ENCODE results near the gene ETV5.
"Not testable (repeated sequence)": the region's sequence is repeated elsewhere in the genome, so short reads cannot be mapped to it uniquely, and the experiment has no call there.

The ETV5 gene

DNA sequence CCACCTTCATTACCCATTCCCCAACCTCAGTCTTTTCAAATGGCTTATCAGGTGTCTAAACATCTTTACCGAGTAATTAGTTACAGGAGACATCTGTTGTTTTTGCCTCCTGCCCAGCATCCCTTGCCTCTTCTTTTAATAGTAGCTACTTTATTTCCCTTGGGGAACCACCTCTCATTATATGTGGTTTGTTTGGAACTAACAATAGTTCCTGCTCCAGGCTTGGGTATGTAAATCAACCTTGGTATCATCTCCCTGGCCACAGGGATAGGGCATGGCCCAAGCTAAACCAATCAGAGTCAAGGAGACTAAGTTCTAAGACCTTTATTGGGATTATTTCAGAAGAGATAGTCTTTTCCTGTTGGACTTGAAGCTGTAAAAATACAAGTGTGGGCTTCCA lies 76.6 kb downstream of the ETV5 start:
- ChIA-PET POLR2A (no interaction called here), CTCF (no interaction called here)
- TF ChIP-seq FOXA1 (IDR thresholded peaks at IDR 0.05) (no peak), L3MBTL2 (conservative IDR thresholded peaks at IDR 0.05) (no peak)
- no peak for DNase-seq (ENCODE audit: extremely low spot score)

DNA sequence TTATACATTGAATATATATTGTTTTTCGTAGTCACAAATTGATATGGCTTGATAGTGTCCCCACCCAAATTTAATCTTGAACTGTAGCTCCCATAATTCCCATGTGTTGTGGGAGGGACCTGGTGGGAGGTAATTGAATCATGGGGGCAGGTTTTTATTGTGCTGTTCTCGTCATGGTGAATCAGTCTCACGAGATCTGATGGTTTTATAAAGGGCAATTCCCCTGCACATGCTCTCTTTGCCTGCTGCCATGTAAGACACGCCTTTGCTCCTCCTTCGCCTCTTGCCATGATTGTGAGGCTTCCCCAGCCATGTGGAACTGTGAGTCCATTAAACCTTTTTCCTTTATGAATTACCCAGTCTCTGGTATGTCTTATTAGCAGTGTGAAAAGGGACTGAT lies 82.9 kb downstream of the ETV5 start:
- CTCF ChIA-PET, result interaction anchor here (0.5 to 1.2 kb wide), 2 partner anchors 13 to 23 kb away, joined by 3 read pairs; no protein-coding TSS in a partner anchor
- POLR2A ChIA-PET; DNase-seq (ENCODE audit: extremely low spot score): not testable (repeated sequence)

DNA sequence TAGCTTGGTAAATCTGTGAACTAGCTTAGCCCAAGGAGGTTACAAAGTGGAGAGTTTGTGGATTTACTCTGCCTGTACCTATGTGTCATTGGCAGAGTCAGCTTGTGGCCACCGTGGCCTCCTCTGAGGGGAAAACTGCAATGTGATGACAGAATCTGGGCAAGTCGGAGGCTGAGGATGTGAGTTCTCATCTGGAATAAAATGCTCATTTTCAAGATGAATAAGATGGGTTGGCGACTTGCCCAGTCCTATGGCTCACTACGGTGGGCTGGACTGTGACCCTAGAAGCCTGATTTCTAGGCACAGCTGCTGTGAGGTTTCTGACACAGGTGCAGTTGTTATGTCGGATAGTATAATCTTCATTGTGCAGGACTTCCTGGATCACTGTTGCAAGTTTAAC lies 83.7 kb downstream of the ETV5 start:
- no peak for DNase-seq (ENCODE audit: extremely low spot score)
- ChIA-PET CTCF (interaction anchor here (1.2 kb wide), 1 partner anchor 22 kb away, joined by 3 read pairs; no protein-coding TSS in a partner anchor), POLR2A (no interaction called here)
- TF ChIP-seq SUZ12 (IDR thresholded peaks at IDR 0.05) (no peak), ARNT (IDR thresholded peaks at IDR 0.05) (no peak), FOXK2 (IDR thresholded peaks at IDR 0.05) (no peak), CTBP1 (IDR thresholded peaks at IDR 0.05; ENCODE audit: borderline replicate concordance) (no peak), NFRKB (IDR thresholded peaks at IDR 0.05) (no peak), HDGF (IDR thresholded peaks at IDR 0.05; ENCODE audit: borderline replicate concordance) (no peak), BHLHE40 (IDR thresholded peaks at IDR 0.05; ENCODE audit: borderline replicate concordance) (no peak)

DNA sequence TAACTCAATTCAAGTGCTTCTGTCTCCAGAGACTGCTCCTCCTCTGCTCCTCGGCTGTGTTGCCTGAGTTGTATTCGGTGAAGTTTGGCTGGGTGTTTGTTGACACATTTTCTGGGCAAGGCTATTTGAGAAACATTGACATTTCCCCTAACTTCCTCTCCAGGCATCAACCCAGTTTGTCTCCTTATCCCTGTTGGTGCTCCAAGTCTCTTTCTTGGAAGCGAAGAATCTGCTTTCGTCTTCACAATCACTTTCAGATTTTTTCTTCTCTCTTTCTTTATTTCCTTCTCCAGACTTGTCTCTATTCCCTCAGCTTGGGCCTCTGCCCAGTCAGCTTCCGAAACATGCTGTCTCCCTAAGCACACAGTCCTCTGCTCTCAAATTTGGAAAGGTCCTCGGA lies 84.7 kb downstream of the ETV5 start:
- ChIA-PET POLR2A (no interaction called here), CTCF (no interaction called here)
- TF ChIP-seq CTBP1 (IDR thresholded peaks at IDR 0.05; ENCODE audit: borderline replicate concordance) (no peak), FOXK2 (IDR thresholded peaks at IDR 0.05) (no peak), SUZ12 (IDR thresholded peaks at IDR 0.05) (no peak), FOXM1 (IDR thresholded peaks at IDR 0.05; ENCODE audit: borderline replicate concordance) (no peak), TARDBP (IDR thresholded peaks at IDR 0.05) (no peak), SP1 (IDR thresholded peaks at IDR 0.05) (no peak), ZNF384 (IDR thresholded peaks at IDR 0.05) (no peak)
- TF ChIP-seq, protein P1, sequence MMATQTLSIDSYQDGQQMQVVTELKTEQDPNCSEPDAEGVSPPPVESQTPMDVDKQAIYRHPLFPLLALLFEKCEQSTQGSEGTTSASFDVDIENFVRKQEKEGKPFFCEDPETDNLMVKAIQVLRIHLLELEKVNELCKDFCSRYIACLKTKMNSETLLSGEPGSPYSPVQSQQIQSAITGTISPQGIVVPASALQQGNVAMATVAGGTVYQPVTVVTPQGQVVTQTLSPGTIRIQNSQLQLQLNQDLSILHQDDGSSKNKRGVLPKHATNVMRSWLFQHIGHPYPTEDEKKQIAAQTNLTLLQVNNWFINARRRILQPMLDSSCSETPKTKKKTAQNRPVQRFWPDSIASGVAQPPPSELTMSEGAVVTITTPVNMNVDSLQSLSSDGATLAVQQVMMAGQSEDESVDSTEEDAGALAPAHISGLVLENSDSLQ (IDR thresholded peaks at IDR 0.05), result no peak
- no peak for DNase-seq (ENCODE audit: extremely low spot score)

DNA sequence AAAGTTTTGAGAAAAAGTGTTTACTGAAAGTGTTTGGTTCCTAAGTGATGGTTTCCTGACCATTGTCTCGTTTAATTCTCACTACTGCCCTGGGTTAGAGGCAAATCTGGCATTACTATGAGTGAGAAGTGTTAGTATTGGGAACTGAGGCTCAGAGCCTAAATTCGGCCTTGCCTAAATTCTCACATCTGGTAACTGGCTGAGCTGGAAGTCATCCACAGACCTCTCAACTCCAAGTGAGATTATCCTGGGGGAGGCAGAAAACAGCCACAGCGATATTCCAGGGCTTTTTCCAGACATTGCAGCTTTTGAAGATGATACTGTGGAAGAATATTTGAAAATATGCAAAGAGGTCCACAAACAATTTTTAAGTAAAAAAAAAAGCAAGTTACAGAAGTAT lies 86.0 kb downstream of the ETV5 start:
- no peak for DNase-seq (ENCODE audit: extremely low spot score)
- no peak for TF ChIP-seq ZNF384 (IDR thresholded peaks at IDR 0.05)
- TF ChIP-seq L3MBTL2 (conservative IDR thresholded peaks at IDR 0.05), result no peak
- TF ChIP-seq SP1 (IDR thresholded peaks at IDR 0.05), result no peak
- TF ChIP-seq NFRKB (IDR thresholded peaks at IDR 0.05), result no peak
- TF ChIP-seq, protein P1 (IDR thresholded peaks at IDR 0.05), result no peak
- no peak for TF ChIP-seq HDGF (IDR thresholded peaks at IDR 0.05; ENCODE audit: borderline replicate concordance)
- no peak for TF ChIP-seq FOXA1 (IDR thresholded peaks at IDR 0.05)
- TF ChIP-seq FOXK2 (IDR thresholded peaks at IDR 0.05), result no peak
- no peak for TF ChIP-seq BHLHE40 (IDR thresholded peaks at IDR 0.05; ENCODE audit: borderline replicate concordance)
- TF ChIP-seq SUZ12 (IDR thresholded peaks at IDR 0.05), result no peak
- no peak for TF ChIP-seq ARNT (IDR thresholded peaks at IDR 0.05)
- TF ChIP-seq CTBP1 (IDR thresholded peaks at IDR 0.05; ENCODE audit: borderline replicate concordance), result no peak
- no peak for TF ChIP-seq LEF1 (IDR thresholded peaks at IDR 0.05; ENCODE audit: borderline replicate concordance)
- no peak for TF ChIP-seq FOXM1 (IDR thresholded peaks at IDR 0.05; ENCODE audit: borderline replicate concordance)
- no peak for TF ChIP-seq TARDBP (IDR thresholded peaks at IDR 0.05)
- no peak for TF ChIP-seq ELF4 (IDR thresholded peaks at IDR 0.05)
- ChIA-PET CTCF (no interaction called here), POLR2A (no interaction called here)

DNA sequence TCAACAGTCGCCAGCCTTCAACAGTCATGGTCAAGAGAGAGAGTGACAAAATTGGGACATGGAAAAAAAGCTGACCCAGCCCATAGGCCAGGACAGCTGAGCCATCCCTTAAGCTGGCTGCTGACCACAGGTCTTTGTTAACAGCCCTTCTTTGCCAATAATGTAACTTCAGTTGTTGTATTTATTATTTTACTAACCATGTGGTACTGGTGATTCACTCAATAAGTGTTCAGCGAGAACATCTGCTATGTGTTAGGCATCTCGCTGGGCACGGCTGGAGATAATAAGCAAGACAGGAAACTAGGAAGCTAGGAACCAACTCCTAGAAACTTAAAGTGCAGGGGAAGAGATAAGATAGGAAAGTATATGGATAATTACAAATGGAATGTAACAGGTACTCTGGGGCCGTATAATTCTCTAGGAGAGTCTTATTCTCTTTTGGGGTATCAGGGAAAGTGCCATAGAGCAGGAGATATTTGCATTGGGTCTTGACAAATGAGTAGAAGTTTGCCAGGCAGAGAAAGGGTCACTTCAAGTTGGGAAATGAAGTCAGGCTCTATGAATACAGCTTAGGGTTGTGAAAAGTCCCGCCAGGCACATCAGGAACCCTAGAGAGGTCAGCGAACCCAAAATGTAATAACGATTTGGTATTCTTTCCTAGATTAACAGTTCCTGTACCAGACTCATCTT lies 87.1 kb downstream of the ETV5 start:
- CTCF ChIA-PET, result interaction anchor here (0.6 kb wide), 1 partner anchor 22 kb away, joined by 3 read pairs; no protein-coding TSS in a partner anchor
- TF ChIP-seq L3MBTL2 (conservative IDR thresholded peaks at IDR 0.05) (no peak), FOXA1 (IDR thresholded peaks at IDR 0.05) (no peak), LEF1 (IDR thresholded peaks at IDR 0.05; ENCODE audit: borderline replicate concordance) (no peak), FOXK2 (IDR thresholded peaks at IDR 0.05) (no peak), HDGF (IDR thresholded peaks at IDR 0.05; ENCODE audit: borderline replicate concordance) (no peak), ZNF384 (IDR thresholded peaks at IDR 0.05) (no peak), CTBP1 (IDR thresholded peaks at IDR 0.05; ENCODE audit: borderline replicate concordance) (no peak)

DNA sequence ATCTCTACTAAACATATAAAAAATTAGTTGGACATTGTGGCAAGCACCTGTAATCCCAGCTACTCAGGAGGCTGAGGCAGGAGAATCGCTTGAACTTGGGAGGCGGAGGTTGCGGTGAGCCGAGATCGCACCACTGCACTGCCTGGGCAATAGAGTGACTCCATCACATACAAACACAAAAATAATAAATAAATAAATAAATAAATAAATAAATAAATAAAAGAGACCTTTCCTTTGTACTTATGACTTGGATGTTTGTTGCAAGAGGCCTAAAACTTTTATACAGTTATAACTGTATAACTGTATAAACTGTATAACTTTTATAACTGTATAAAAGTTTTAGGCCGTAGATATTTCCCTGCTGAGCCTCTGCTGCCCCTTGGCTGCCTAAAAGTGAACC lies 87.6 kb downstream of the ETV5 start:
- POLR2A ChIA-PET; DNase-seq (ENCODE audit: extremely low spot score); CTCF ChIA-PET: not testable (repeated sequence)

More for the DNA sequence above, 87.1 kb downstream of the ETV5 start:
- no peak for DNase-seq (ENCODE audit: extremely low spot score)
- POLR2A ChIA-PET, result no interaction called here

DNA sequence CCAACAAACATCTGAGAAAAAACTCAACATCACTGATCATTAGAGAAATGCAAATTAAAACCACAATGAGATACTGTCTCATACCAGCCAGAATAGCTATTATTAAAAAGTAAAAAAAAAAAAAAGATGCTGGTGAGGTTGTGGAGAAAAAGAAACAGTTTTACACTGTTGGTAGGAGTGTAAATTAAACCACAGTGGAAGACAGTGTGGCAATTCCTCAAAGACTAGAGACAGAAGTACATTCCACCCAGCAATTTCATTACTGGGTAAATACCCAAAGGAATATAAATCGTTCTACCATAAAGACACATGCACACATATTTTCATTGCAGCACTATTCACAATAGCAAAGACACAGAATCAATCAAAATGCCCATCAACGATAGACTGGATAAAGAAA lies 89.6 kb downstream of the ETV5 start:
- POLR2A ChIA-PET; DNase-seq (ENCODE audit: extremely low spot score); CTCF ChIA-PET: not testable (repeated sequence)

Measured in HEK293T (cell line).